H1 (cell line): Measurements from ENCODE around the gene TSPAN33. TPM values are rescaled to one million over a fixed set of nuclear protein-coding genes. Genes with fewer than 3 reads are reported as not detected.
A peak's percentile ranks its signal among the peaks of the same experiment; 100 is the strongest.

Experiments used
- BACH1 ChIP-seq: IDR thresholded peaks from 2 replicates; pipeline ENCODE4 v1.6.1; 2012; ENCODE audit warnings: low read length, improper control_type of control experiment
- JUND ChIP-seq: IDR thresholded peaks from 2 replicates; pipeline ENCODE4 v1.6.1; 2011; ENCODE audit warnings: mild to moderate bottlenecking, improper control_type of control experiment, low read length
- NRF1 ChIP-seq: IDR thresholded peaks from 2 replicates; pipeline ENCODE4 v1.6.1; 2011; ENCODE audit warnings: mild to moderate bottlenecking, low read depth, low read length, improper control_type of control experiment
- POLR2A ChIP-seq, 2 experiments: IDR thresholded peaks; 1 replicate in 1 of 2; 2 replicates in 1 of 2; pipeline ENCODE4 v1.6.1; 2011; ENCODE audit warnings: low read depth in 2 of 2, low read length in 2 of 2, mild to moderate bottlenecking in 2 of 2; ENCODE audit errors: control extremely low read depth in 1 of 2
- RNF2 ChIP-seq: fragments of 200-900, 300-1000 bp; sonication (generic); IDR thresholded peaks from 2 replicates; pipeline ENCODE4 v1.7.1; 2016; ENCODE audit warnings: borderline replicate concordance, low read depth, mild to moderate bottlenecking, antibody characterized with exemption, low read length; ENCODE audit not compliant: poor library complexity, severe bottlenecking; ENCODE audit errors: missing control alignments
- SIN3A ChIP-seq, 2 experiments: IDR thresholded peaks in 1 of 2; conservative IDR thresholded peaks in 1 of 2; 2 replicates each; pipeline ENCODE4 v1.6.1; 2011 to 2012; ENCODE audit warnings: low read length in 2 of 2, improper control_type of control experiment in 1 of 2, low read depth in 1 of 2, mild to moderate bottlenecking in 1 of 2
- SIRT6 ChIP-seq: IDR thresholded peaks from one replicate; pipeline ENCODE4 v1.7.1; 2012; ENCODE audit warnings: low read length, inconsistent platforms
- SIX5 ChIP-seq: IDR thresholded peaks from 2 replicates; pipeline ENCODE4 v1.6.1; 2011; ENCODE audit warnings: mild to moderate bottlenecking, low read depth, low read length
- SP1 ChIP-seq: IDR thresholded peaks from 2 replicates; pipeline ENCODE4 v1.6.1; 2011; ENCODE audit warnings: low read depth, low read length
- SP4 ChIP-seq: IDR thresholded peaks from 2 replicates; pipeline ENCODE4 v1.6.1; 2012; ENCODE audit warnings: low read length, inconsistent platforms
- SRF ChIP-seq: IDR thresholded peaks from 2 replicates; pipeline ENCODE4 v1.6.1; 2011; ENCODE audit warnings: mild to moderate bottlenecking, low read depth, low read length, moderate library complexity
- TAF1 ChIP-seq: IDR thresholded peaks from 2 replicates; pipeline ENCODE4 v1.6.1; 2011; ENCODE audit warnings: mild to moderate bottlenecking, low read depth, low read length
- polyA plus RNA-seq, 7 experiments: library from polyadenylated mRNA; depleted of rRNA in 3 of 7; stranded (reverse) in 5 of 7; unstranded in 2 of 7; fragments of >200 nt in 5 of 7; fragments of 200-250 nt in 2 of 7; gene quantifications; 1 replicate in 5 of 7; 2 replicates in 1 of 7; 4 replicates in 1 of 7; pipeline versions ENCODE4 v1.2.1 to v1.2.3, GENCODE V29; 2011 to 2013; ENCODE audit warnings: missing spikeins in 2 of 7, mixed read lengths in 2 of 7
- total RNA-seq: library from RNA; stranded (reverse); fragmentation: NEBNext Ultra II Directional; extraction: Animal tissue kit (Norgen Biotek cat#: 25700); gene quantifications from 2 replicates; pipeline ENCODE4 v1.2.1, GENCODE V29; 2021

The TSPAN33 gene
- total and polyA plus RNA-seq, 2 of the 8 experiments (the other 6 are each of a cell fraction or from before 2014, with no cell fraction given), result 42.8 to 47.1 TPM

GRCh38 chr7:129144095-129144833, at the start of gene TSPAN33 (continued):
- peak; percentile 88 for TF ChIP-seq SP1
- TF ChIP-seq NRF1, result no peak
- no peak for TF ChIP-seq SRF
- no peak for TF ChIP-seq POLR2A (IDR thresholded peaks at IDR 0.05; ENCODE audit: control extremely low read depth in 1 of 2, low read depth in 2 of 2, low read length in 2 of 2)
- TF ChIP-seq JUND, result no peak
- no peak for TF ChIP-seq SIRT6
- TF ChIP-seq BACH1, result no peak
- no peak for TF ChIP-seq SIX5
- TF ChIP-seq SP4, result no peak
- no peak for TF ChIP-seq SIN3A (conservative IDR thresholded peaks at IDR 0.05 in 1 of 2, IDR thresholded peaks at IDR 0.05 in 1 of 2; ENCODE audit: low read depth in 1 of 2, low read length in 2 of 2)
- TF ChIP-seq TAF1, result no peak; the same call in 1 of the 2 replicates
- no peak for TF ChIP-seq RNF2
- TF ChIP-seq, all 59 proteins: peak for 11
